HEK293 (cell line): ENCODE results near the gene ZNF234.

ENCODE experiments used
- CTCF ChIA-PET: fragments of 350-600 bp; formaldehyde crosslinking; extraction: SDS; loops from one replicate; lab custom pipeline; 2021; ENCODE audit warnings: antibody characterized with exemption; lab: Yijun Ruan, JAX
- POLR2A ChIA-PET: fragments of 300-600 bp; formaldehyde crosslinking; extraction: SDS; loops from one replicate; lab custom pipeline; 2020; ENCODE audit warnings: antibody characterized with exemption, inconsistent platforms; lab: Yijun Ruan, JAX
- H3K27ac ChIP-seq: fragments of 200-500 bp; sonication (Bioruptor generic); 2 replicates; pipeline ENCODE4 v1.5.1; 2014; ENCODE audit warnings: low read depth, low read length, control low read depth, inconsistent platforms; ENCODE audit errors: extremely low read depth
- H3K36me3 ChIP-seq, 2 experiments: fragments of 200-500 bp in 1 of 2; sonication (Bioruptor generic) in 1 of 2; 1 replicate in 1 of 2; 2 replicates in 1 of 2; pipeline ENCODE4 v1.5.1; 2014 to 2017; ENCODE audit warnings: inconsistent platforms in 2 of 2, low read length in 2 of 2; ENCODE audit not compliant: control insufficient read depth in 2 of 2, insufficient read depth in 1 of 2
- H3K4me1 ChIP-seq: fragments of 200-500 bp; sonication (Bioruptor generic); 2 replicates; pipeline ENCODE4 v1.5.1; 2014; ENCODE audit warnings: mild to moderate bottlenecking, low read length, inconsistent platforms; ENCODE audit not compliant: control insufficient read depth, insufficient read depth
- H3K4me3 ChIP-seq: 2 replicates; pipeline ENCODE4 v1.5.1; 2011; ENCODE audit warnings: low read depth, mild to moderate bottlenecking, control low read depth, low read length, moderate library complexity
- H3K9me3 ChIP-seq: fragments of 200-500 bp; sonication (Bioruptor generic); 2 replicates; pipeline ENCODE4 v1.5.1; 2014; ENCODE audit warnings: low read depth, low read length, inconsistent platforms; ENCODE audit not compliant: control insufficient read depth, insufficient read depth
- GLI2 ChIP-seq: fragments of 450-650 bp; formaldehyde crosslinking; IDR thresholded peaks from 2 replicates; pipeline ENCODE4; 2017; ENCODE audit warnings: missing biosample characterization, missing genetic modification characterization, low read depth, borderline replicate concordance
- OSR2 ChIP-seq: fragments of 450-650 bp; formaldehyde crosslinking; IDR thresholded peaks from 2 replicates; pipeline ENCODE4 v1.5.1; 2016; ENCODE audit warnings: missing biosample characterization, missing genetic modification characterization
- PRDM10 ChIP-seq: fragments of 450-650 bp; formaldehyde crosslinking; IDR thresholded peaks from 2 replicates; pipeline ENCODE4 v1.5.1; 2016; ENCODE audit warnings: missing biosample characterization, missing genetic modification characterization
- SETDB1 ChIP-seq: IDR thresholded peaks from one replicate; pipeline ENCODE4 v1.6.1; 2017; ENCODE audit warnings: mild to moderate bottlenecking, low read length, moderate library complexity, mixed read lengths; ENCODE audit not compliant: insufficient read length
- ZBTB21 ChIP-seq: fragments of 450-650 bp; formaldehyde crosslinking; IDR thresholded peaks from 2 replicates; pipeline ENCODE4 v1.5.1; 2017; ENCODE audit warnings: missing biosample characterization, missing genetic modification characterization
- ZFP41 ChIP-seq: fragments of 450-650 bp; formaldehyde crosslinking; IDR thresholded peaks from 2 replicates; pipeline ENCODE4 v1.5.1; 2016; ENCODE audit warnings: missing biosample characterization, missing genetic modification characterization, borderline replicate concordance
- ZNF133 ChIP-seq: fragments of 450-650 bp; formaldehyde crosslinking; IDR thresholded peaks from 2 replicates; pipeline ENCODE4 v1.5.1; 2016; ENCODE audit warnings: missing biosample characterization, missing genetic modification characterization
- ZNF146 ChIP-seq: fragments of 450-650 bp; formaldehyde crosslinking; IDR thresholded peaks from 2 replicates; pipeline ENCODE4 v1.5.1; 2016; ENCODE audit warnings: missing biosample characterization, missing genetic modification characterization
- ZNF155 ChIP-seq: fragments of 450-650 bp; formaldehyde crosslinking; IDR thresholded peaks from 2 replicates; pipeline ENCODE4 v1.5.1; 2016; ENCODE audit warnings: missing biosample characterization, missing genetic modification characterization
- ZNF23 ChIP-seq: fragments of 450-650 bp; formaldehyde crosslinking; IDR thresholded peaks from 2 replicates; pipeline ENCODE4 v1.5.1; 2016; ENCODE audit warnings: missing biosample characterization, missing genetic modification characterization, borderline replicate concordance
- ZNF26 ChIP-seq: fragments of 450-650 bp; formaldehyde crosslinking; IDR thresholded peaks from 2 replicates; pipeline ENCODE4 v1.5.1; 2016; ENCODE audit warnings: missing biosample characterization, missing genetic modification characterization
- ZNF280D ChIP-seq: fragments of 450-650 bp; formaldehyde crosslinking; IDR thresholded peaks from 2 replicates; pipeline ENCODE4 v1.5.1; 2016; ENCODE audit warnings: missing biosample characterization, missing genetic modification characterization
- ZNF292 ChIP-seq: fragments of 450-650 bp; formaldehyde crosslinking; IDR thresholded peaks from 2 replicates; pipeline ENCODE4 v1.5.1; 2016; ENCODE audit warnings: low read depth, missing biosample characterization, missing genetic modification characterization, borderline replicate concordance
- ZNF302 ChIP-seq: fragments of 450-650 bp; formaldehyde crosslinking; IDR thresholded peaks from 2 replicates; pipeline ENCODE4 v1.5.1; 2016; ENCODE audit warnings: missing biosample characterization, missing genetic modification characterization, low read depth
- ZNF362 ChIP-seq: fragments of 450-650 bp; formaldehyde crosslinking; IDR thresholded peaks from 2 replicates; pipeline ENCODE4 v1.5.1; 2016; ENCODE audit warnings: missing biosample characterization, missing genetic modification characterization
- ZNF514 ChIP-seq: fragments of 450-650 bp; formaldehyde crosslinking; IDR thresholded peaks from 2 replicates; pipeline ENCODE4 v1.5.1; 2016; ENCODE audit warnings: missing biosample characterization, missing genetic modification characterization
- ZNF571 ChIP-seq: fragments of 450-650 bp; formaldehyde crosslinking; IDR thresholded peaks from 2 replicates; pipeline ENCODE4 v1.5.0; 2017; ENCODE audit warnings: missing biosample characterization, missing genetic modification characterization
- ZNF580 ChIP-seq: fragments of 450-650 bp; formaldehyde crosslinking; IDR thresholded peaks from 2 replicates; pipeline ENCODE4 v1.5.1; 2016; ENCODE audit warnings: missing biosample characterization, missing genetic modification characterization
- ZNF610 ChIP-seq: fragments of 450-650 bp; formaldehyde crosslinking; IDR thresholded peaks from 2 replicates; pipeline ENCODE4 v1.5.1; 2016; ENCODE audit warnings: missing biosample characterization, missing genetic modification characterization, borderline replicate concordance
- ZNF624 ChIP-seq: fragments of 450-650 bp; formaldehyde crosslinking; IDR thresholded peaks from 2 replicates; pipeline ENCODE4 v1.5.1; 2017; ENCODE audit warnings: missing biosample characterization, missing genetic modification characterization
- ZNF626 ChIP-seq: fragments of 450-650 bp; sonication (Bioruptor Pico); formaldehyde crosslinking; IDR thresholded peaks from 2 replicates; pipeline ENCODE4 v1.5.1; 2018; ENCODE audit warnings: missing biosample characterization, missing genetic modification characterization, inconsistent platforms
- ZNF658 ChIP-seq: fragments of 450-650 bp; formaldehyde crosslinking; IDR thresholded peaks from 2 replicates; pipeline ENCODE4; 2016; ENCODE audit warnings: missing biosample characterization, missing genetic modification characterization
- ZNF791 ChIP-seq: fragments of 450-650 bp; formaldehyde crosslinking; IDR thresholded peaks from 2 replicates; pipeline ENCODE4 v1.5.1; 2016; ENCODE audit warnings: missing biosample characterization, missing genetic modification characterization

The ZNF234 gene

GRCh38 chr19:44156475-44156874 is 15.1 kb downstream of the ZNF234 start (continued):
- TF ChIP-seq ZNF280D (peak; percentile 97), ZFP41 (tag by site-specific recombination) (peak; percentile 15; the same call in 1 of the 2 replicates), SETDB1 (peak; percentile 97)

- peak overlapping the region; percentile 73 for H3K27ac ChIP-seq
- TF ChIP-seq ZNF146 (tag by site-specific recombination): no peak
- peak; percentile 10; the same call in 1 of the 2 replicates for TF ChIP-seq ZBTB21 (tag by site-specific recombination)
- TF ChIP-seq ZNF626 (tag by site-specific recombination): no peak
- no peak for TF ChIP-seq ZNF292 (tag by site-specific recombination)
- TF ChIP-seq ZNF610 (tag by site-specific recombination): no peak
- TF ChIP-seq ZNF624 (tag by site-specific recombination): no peak
- no peak for TF ChIP-seq ZNF580 (tag by site-specific recombination)
- TF ChIP-seq ZNF791 (tag by site-specific recombination): no peak
- no peak for TF ChIP-seq ZNF302 (tag by site-specific recombination)
- TF ChIP-seq PRDM10 (tag by site-specific recombination): peak; percentile 78
- TF ChIP-seq OSR2 (tag by site-specific recombination): no peak
- TF ChIP-seq GLI2 (tag by site-specific recombination): no peak
- 0 out of 2 replicates have a peak, but pooled peaks have one; percentile 19 for TF ChIP-seq ZNF133 (tag by site-specific recombination)
- peak; percentile 11; the same call in 1 of the 2 replicates for TF ChIP-seq ZNF362 (tag by site-specific recombination)
- TF ChIP-seq ZNF155 (tag by site-specific recombination): no peak
- no peak for TF ChIP-seq ZNF26 (tag by site-specific recombination)
- 0 out of 2 replicates have a peak, but pooled peaks have one; percentile 3 for TF ChIP-seq ZNF514 (tag by site-specific recombination)
- TF ChIP-seq ZNF658 (tag by site-specific recombination): no peak
- TF ChIP-seq ZNF23: 0 out of 2 replicates have a peak, but pooled peaks have one; percentile 63
- no peak for TF ChIP-seq ZNF571 (tag by site-specific recombination)
- H3K4me1 ChIP-seq: peaks cover 32% of the 10 kb centered on the region
- H3K36me3 ChIP-seq: peaks cover 28 to 44% of the 10 kb centered on the region in 2 experiments
- ChIA-PET CTCF (interaction anchor here (0.5 to 1.2 kb wide), 5 partner anchors 157 to 407 kb away, joined by 3 to 4 read pairs (median 3); no protein-coding TSS in a partner anchor), POLR2A (interaction anchor here (1.0 to 6.4 kb wide), 12 partner anchors 13 to 336 kb away, joined by 3 to 143 read pairs (median 14); partner anchors contain the start of genes ZNF180, ZNF221, ZNF224 and ZNF225)
- peaks cover 20% of the 10 kb centered on the region for H3K9me3 ChIP-seq
- no peak overlapping the region for H3K4me3 ChIP-seq
These were observed 22.4 kb downstream of the ZNF234 start for GRCh38 chr19:44163789-44164188.
